GM21528 (cell line): ENCODE measurements around the gene DLG5.

Source experiments
- ATAC-seq: cut with Tn5 transposase; IDR thresholded peaks from one replicate; pipeline ENCODE4 v1.9.1; 2021; ENCODE audit warnings: mild to moderate bottlenecking, moderate library complexity; ENCODE audit not compliant: unreplicated experiment, low FRiP score

Gene DLG5

DNA sequence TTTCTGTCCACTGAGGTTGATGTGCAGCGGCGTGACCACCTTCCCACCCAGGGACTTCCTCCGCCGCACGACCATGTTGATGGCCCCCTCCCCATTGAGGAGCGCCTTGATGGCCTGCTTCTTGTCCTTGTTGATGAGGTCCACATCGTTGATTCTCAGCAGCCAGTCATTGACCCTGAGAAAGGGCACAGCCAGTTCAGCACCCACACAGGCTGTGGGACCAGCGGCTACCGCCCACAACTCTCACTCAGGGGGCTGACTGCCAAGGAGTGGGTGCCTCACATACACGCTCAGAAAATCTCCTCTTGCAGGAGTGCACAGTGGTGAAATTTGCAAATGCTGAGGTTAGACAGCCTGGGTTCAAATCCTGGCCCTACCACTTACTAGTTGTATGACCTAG, 97.2 kb downstream of the DLG5 start:
- ATAC-seq: no peak

DNA sequence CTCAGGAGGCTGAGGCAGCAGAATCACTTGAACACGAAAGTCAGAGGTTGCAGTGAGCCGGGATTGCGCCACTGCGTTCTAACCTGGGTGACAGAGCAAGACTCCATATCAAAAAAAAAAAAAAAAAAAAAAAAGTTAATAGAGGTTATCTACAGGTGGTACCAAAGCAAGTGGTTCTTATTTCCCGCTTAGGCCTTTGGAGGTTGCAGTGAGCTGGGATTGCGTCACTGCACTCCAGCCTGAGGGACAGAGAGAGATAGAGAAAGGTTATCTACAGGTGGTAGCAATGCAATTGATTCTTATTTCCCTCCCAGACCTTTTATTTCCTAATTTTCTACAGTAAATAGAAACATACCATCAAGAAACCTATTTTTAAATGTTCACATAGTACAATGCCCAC, 98.2 kb downstream of the DLG5 start:
- no peak for ATAC-seq

DNA sequence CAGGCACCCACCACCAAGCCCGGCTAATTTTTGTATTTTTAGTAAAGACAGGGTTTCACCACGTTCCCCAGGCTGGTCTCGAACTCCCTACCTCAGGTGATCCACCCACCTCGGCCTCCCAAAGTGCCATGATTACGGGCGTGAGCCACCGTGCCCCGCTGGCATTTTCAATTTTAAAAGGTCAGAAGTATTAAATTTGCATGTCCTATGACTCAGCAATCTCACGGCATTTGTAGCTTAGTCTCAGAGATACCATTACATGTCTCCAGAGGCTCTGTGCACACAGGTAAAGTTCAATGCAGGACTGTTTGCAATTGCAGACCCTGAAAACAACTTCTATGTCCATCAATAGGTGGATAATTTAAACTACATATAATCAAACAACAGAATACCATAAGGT, 99.2 kb downstream of the DLG5 start:
- no peak for ATAC-seq

DNA sequence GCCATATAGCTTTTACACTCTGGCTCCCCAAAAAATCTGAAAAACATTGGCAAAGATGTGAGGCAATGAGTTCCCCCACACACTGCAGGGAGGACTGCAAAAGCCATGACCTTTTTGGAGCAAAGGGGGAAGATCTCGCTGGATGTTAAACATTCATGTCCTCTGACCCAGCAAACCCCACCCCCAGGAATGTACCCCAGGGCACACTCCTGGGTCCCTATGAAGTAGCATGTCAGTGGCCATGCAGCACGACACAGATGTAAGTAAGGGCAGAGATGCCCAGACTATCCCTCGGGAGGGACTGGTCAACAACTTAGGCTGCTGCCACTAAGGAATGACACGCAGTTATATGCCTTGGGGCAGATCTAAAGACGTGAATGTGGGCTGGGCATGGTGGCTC, 100.6 kb downstream of the DLG5 start:
- ATAC-seq: no peak

DNA sequence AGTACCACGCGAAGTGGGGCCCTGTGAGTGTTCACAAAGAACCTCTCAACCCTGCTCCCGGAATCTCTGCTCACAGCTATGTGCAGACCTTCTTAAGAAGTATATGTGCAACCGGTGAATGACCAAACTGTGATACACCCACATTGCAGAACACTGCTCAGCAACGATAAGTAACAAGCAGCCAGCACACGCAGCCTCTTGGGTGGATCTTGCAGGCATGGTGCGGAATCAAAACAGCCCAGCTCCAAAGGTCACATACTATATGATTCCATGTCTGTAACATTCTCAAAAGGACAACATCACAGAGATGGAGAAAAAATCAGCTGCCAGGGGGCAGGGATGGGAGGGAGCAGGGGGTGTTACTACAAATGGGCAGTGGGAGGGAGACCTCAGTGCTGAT, 101.6 kb downstream of the DLG5 start:
- ATAC-seq: no peak

DNA sequence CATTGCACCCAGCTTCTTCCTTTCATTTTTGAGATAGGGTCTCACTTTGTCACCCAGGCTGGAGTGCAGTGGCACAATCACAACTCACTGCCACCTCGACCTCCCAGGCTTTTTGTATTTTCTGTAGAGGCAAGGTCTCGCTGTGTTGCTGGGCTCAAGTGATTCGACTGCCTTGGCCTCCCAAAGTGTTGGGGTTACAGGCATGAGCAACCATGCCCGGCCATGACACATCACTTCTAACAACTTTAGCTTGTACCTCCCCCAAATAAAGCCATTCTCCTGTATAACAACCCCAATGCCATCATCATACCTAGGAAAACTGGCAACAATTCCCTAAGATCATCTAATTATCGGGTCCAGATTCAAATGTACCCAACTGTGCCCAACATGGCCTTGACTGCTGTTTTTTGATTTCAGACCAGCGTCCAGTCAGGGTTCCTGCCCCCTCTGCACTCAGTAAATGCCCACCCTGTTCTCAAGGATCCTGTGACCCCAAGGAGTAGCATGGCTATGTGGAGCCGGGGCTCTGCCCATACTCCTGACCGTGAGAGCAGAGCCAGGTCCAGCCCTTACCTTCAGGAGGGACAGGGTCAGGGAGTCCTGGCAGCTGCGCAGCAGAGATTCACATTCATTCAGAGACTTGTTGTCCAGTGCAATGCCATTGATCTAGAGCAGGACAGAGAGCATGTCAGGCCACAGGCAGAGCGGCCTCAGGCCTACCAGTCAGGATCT, 102.6 kb downstream of the DLG5 start:
- no peak for ATAC-seq

DNA sequence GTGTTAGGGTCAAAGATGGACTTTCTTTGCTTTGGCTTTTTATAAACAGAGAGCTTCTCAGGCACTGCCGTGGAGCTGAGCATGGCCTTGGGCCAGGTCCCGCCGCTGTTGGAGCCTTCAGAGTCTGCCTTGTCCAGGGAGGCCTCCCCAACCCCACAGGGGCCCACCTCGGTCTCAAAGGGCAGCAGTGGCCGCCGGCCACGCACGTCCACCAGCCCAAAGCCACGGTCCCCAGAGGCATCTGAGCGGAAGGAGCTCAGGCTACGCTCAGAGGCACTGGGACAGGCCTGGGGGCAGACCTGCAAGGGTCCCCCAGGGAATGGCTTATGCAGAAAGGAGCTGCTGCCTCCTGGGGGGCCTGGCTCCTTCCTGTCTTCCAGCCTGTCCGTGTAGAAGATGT, 105.0 kb downstream of the DLG5 start:
- no peak for ATAC-seq

DNA sequence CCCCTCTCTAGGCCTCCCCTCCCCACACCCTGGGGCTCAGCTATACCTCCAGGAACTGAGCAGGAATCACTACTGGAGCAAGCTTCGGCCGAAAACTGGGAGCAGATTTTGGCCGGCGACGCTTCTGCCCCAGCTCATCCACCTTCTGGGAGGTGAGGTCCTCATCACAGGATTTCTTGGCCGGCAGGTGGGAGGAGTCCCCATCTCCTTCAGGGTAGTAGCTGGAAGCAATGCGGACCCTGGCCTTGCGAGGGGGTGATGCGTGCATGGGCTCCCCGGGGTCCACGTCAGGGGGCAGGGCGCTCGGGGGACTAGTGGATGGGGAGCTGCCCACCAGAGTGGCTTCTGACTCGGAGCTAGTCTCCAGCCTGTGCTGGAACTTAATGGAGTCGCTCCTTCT, 105.5 kb downstream of the DLG5 start:
- ATAC-seq: no peak

DNA sequence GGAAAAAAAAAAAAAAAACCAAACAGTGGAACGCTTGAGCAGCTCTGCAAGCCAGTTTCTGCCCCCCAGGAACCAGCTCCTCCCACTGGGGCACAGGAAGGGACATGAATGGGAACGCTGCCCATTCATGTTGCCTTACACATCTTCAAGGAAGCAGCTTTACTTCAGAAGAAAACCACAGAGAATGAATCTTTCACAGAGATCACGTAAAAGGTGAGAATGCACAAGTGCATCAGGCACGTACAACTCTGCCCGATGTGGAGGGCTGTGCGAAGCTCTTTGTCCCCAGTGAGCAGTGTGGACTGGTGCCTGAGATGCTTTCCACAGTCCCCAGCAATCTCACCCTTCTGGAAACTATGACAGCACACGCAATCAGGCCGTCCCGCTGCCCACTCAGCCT, 106.2 kb downstream of the DLG5 start:
- no peak for ATAC-seq

DNA sequence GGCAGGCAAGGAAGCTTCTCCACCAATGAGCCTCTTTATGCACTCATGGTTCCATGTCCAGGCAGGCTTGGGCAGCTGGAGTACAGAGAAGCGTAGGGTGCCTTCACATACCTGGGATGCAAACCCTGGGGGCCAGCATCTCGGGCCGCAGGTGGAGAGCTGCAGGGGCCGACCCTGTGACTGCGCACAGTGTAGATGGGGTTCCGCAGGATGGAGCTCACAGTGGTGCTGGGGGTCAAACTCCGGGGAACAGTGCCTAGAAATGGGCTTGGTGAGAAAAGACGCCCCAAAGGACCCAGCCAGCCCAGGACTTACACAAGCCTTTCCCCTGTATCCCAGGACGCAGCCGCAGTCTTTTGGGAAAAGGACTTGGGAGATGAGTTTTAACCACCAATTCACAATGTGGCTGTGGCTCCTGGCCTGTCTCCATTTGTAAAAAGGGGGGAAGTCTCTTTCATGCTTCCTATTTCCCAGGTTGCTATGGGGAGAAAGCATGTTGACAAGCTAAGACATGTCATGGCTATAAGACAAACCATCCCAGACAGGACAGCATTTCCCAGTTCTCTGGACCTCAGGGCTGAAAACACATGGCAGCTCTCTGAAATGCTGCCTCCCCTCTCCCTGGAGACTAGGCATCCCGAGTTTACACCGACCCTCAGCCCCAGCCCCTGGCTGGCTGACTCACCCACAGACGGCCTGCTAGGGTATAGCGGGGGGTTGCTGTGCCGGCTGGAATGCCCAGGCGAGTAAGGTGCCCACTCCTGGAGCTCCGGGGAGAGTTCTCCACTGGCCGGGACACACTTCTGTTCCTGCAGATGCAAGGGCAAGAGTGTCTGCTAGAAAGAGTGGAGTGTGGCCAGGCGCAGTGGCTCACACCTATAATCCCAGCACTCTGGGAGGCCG, 107.1 kb downstream of the DLG5 start:
- ATAC-seq: no peak

DNA sequence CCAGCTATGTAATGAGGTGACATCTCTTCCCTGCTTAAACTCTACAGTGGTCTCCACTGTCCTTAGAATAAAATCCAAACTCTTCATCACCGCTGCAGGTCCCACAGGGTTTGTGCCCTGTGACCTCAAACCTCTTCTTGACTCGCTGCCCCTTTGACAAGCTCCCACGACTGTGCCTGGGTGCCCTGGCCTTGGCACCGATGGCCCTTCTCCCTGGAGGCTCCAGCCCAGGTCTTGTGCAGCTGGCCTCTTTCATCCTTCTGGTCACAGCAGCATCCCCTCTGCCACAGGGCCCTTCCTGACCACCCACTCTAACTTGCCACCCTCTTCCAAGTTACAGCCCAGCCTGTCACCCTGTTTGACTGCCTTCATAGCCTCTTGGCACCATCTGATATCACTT, 108.2 kb downstream of the DLG5 start:
- no peak for ATAC-seq

DNA sequence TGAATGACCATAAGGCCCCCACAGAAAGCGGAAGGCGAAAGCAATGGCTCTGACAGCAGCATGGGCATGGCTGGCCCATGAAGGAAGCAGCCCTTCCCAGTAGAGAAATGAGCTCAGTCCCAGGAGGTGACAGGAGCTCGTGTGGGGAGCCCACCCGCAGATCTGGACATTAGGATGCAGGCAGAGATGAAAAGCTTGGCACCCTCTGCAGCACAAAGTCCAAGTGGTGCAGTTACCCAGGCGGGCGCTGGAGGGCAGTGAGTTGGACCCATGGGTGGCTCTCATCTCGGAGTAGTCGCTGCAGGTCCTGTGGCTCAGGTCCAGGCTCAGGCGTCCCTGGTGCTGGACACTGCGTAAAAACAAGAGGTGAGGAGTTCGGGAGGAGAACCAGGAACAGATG, 109.0 kb downstream of the DLG5 start:
- ATAC-seq: no peak

DNA sequence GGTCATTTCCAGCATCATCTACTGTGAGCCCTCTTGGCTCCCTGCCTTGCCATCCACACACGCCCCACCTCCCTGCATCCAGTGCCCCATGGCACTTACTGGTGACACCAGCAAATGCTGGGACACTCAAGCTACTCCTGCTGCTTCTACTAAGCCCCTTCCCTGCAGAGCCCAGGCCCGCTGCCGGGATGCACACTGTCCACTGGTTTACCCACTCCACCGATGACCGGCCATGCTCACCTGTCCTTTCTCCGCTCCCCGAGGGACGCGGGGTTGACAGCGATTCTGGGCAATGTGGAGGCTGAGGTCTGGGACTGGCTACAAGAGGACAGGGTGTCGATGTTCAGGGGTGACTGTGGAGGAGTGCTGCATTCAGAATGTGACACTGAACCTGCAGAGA, 110.2 kb downstream of the DLG5 start:
- ATAC-seq: no peak

DNA sequence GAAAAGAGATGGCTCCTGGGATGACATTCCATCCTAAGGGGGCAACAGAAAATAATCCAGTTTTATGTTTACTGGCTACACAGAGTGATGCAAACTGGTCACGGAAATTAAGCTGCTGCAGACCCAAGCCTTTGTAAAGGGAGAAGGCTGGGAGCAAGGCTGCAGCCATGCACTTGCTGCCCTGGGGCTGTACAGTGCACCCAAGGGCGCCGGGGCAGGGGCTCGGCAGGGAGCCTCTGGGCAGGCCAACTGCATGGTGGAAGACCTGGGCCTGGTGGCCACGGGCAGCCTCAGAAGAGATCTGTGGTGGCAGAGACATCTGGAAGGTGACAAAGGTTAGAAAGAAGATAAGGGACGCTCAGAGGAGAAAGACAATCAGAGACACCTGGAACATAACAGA, 113.8 kb downstream of the DLG5 start:
- no peak for ATAC-seq

DNA sequence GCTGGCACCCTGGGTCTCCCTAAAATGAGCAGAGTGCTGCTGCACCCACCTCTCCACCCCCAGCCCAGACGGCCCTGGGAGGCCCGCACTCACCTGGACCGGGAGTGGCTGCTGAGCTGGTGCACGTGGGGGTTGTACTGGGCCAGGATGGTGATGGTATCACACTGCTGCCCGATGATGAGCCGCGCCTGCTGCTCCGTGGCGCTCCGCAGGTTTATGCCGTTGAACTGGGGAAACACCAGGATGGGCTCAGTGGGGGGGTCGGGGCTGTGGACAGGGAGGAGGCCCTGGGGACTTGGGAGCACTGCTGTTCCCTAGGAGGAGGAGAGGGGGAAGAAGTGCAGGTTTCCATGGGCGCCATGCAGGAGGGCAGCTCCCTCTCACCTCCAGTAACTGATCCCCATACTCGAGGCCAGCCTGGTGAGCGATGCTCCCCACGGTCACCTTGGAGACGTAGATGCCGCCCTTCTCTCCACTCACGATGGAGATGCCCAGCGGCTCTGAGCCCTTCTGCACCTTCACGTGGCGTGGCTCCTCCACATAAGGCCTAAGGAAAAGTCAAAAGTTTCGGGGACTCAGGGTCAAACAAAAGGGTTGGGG, 114.6 kb downstream of the DLG5 start:
- ATAC-seq: no peak

DNA sequence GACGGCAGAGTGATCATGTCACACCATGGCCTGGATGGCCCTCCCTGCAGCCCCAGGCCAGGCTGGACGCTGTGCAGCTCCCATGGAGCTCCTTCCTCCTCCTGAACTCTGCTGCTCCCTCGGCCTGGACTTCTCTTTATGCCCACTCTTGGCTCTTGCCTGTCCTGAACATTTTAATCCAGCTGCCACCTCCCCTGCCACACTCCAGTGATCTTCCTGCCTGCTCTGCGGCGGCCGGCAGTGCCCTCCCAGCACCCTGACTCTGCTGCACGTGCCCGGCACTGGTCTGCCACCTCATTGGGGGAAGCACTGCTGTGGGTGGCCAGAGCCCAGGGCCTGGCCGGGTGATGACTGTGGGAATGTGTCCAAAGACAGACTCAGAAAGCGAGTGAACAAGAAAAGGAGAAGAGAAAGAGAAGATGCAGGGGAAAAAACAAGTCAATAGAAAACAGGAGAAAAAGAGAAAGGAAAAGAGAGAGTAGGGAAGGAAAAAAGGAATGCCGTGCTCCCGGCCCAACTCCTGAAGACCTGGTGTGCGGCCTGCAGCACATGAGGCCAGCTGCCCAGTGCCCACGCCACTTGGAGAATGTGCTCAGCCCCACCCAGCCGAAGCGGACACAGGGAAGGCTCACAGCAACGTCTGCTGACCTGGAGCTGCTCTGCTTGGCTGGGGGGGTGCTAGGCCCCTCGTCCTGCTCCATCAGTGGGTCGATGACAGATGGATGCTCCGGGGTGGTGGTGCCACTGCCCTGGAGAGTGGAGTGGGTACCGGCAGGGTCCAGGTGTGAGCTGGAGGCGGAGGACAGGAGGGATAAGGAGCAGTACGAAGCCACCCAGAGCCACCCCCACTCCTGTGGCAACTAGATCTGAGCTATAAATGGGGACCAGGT, 115.9 kb downstream of the DLG5 start:
- no peak for ATAC-seq

DNA sequence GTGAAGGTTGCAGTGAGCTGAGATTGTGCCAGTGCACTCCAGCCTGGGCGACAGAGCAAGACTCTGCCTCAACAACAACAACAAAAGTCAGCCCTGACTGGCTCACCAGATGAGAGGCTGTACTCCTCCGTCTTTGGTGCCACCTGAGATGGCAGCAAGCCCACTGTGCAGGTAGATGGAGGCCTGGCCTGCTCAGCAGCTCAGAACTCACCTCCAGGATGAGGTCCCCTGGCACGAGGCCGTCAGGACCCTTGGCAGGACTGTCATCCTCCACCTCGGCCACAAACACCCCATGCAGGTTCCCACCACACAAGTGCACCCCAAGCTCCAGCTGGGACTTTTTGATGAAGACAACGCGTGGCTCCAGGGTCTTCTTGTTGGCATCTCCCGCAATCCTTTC, 117.2 kb downstream of the DLG5 start:
- no peak for ATAC-seq

DNA sequence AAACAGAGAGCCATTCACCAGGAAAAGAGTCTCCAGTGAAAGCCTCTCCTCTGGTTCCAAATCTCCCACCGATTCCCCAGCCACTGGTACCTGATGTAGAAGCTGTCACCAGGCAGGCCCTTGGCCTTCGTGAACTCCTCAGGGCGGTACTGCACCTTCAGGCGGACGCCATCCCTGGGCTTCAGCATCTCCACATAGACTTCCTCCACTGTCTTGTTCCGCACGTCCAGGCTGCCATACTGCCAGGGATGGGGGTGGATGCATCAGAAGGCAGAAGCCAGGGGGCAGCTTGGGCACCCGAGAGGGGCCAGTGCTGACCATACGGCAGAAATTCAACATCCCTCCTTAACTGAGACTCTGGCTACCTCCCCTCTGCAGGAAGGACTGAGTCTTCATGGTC, 118.8 kb downstream of the DLG5 start:
- no peak for ATAC-seq

DNA sequence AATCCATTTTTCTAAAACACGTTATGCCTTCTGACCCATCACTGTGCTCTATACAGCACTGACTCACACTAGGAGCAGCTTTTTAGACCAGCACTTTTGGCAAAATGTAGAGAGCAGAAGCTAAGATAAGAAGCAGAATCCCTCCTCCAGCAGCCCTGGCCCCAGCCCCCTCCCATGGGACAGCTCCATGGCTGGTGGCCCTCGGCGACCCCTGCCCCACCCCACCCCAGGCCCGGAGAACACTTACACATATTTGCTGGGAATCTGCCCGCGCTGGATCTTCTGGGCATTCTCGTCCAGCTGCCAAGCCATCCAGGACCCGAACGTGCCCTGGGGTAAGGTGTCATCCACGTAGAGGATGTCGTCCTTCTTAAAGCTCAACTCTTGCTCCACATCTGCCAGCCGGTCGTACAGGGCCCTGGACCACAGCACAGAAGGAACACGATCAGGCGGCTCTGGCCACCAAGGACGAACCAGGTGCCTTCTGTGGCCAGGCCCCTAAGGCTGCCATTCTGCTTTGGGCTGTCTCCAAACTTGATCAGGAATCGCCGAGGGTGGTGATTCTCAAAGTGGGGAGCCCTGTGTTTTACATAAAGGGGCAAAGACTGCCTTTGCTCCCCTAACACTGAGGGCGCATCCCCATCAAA, 119.9 kb downstream of the DLG5 start:
- no peak for ATAC-seq

DNA sequence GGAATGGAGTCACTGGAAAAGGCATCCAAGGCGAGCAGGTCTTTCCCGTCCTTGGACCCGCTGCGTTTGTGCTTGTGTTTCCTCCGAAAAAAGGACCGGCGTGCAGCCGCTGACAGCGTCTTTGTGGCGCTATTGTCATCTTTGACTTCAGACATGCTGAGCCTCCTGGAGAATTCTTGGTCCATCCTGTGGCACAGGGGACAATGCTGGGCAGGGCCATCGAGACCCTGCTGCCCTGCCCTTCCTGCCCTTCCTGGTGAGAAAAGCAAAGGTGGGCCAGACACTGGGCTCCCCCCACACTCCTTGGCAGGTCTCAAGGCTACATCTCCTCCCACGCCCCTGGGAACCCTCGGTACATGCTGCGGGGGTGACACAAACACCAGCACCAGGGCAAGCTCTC, 120.9 kb downstream of the DLG5 start:
- no peak for ATAC-seq
